Measurements from ENCODE around the gene JOSD1.

Gene JOSD1

DNA sequence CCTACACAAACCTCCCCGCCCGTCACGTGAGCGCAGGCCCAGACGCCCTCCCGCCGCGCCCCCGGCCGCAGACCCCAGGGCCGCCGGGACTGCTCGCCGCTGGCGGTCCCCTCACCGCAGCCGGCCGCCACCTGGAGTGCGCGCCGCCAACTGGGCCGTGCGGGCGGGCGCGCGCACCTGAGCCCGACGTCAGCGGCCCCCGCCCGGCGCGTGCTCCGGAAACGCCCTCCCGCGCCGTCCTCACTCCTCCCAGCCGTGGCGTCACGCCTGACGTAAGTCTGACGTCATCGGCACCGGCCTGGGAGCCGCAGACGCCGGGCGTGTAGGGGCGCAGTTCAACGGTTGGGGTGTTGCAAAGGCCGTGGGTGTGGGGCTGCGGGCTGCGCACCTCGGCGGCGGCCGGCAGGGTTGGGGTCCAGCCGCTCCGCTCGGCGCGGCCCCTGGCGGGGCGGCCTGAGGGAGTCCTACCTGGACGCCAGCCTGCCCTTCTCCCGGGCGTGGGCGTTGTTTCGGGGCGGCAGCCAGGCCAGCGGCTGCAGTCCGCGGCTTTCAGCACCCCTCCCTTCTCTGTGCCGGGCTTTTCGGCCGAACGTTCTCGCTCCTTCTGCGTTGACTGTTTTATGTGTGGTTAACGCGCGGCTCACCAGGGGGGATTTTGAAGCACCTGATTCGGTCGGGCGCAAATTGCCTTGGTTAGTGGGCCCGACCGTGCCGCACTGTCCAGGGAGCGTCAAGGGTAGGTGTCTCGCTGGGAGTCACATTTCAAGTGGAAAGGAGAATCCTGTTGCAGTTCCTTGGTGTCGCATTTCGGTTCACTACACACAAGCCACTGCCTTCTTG is at the start of gene JOSD1:
JOSD1 (minus strand) TSS at position 155 of the 840 bp plus-strand sequence. CDS start 956 bp downstream, outside the sequence.
- peak within 1 kb of the TSS; percentile 83 for H3K27ac ChIP-seq

DNA sequence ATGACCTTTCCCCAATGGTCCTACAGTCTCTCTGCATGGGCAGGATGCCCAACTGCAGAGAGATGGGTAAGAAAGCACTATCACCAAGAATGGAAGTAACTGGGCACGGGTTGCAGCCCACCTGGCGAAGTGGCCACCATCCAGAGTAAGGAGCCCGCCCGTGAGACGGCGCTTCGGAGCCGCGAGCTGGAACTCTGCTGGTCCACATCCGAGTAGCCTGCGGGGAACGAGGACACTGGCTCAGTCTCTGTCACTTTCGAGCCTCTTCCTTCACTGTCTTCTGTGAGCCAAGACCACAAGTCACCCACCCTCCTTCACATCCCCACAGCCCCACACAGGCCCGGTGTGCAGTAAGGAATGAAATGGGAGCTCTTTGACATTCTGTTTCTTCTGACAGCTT is 49.4 kb upstream of the JOSD1 start:
- no peak for TF ChIP-seq ZFX (IDR thresholded peaks at IDR 0.05; ENCODE audit: borderline replicate concordance)
- TF ChIP-seq, protein P1, sequence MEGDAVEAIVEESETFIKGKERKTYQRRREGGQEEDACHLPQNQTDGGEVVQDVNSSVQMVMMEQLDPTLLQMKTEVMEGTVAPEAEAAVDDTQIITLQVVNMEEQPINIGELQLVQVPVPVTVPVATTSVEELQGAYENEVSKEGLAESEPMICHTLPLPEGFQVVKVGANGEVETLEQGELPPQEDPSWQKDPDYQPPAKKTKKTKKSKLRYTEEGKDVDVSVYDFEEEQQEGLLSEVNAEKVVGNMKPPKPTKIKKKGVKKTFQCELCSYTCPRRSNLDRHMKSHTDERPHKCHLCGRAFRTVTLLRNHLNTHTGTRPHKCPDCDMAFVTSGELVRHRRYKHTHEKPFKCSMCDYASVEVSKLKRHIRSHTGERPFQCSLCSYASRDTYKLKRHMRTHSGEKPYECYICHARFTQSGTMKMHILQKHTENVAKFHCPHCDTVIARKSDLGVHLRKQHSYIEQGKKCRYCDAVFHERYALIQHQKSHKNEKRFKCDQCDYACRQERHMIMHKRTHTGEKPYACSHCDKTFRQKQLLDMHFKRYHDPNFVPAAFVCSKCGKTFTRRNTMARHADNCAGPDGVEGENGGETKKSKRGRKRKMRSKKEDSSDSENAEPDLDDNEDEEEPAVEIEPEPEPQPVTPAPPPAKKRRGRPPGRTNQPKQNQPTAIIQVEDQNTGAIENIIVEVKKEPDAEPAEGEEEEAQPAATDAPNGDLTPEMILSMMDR (IDR thresholded peaks at IDR 0.05), result no peak
- H3K27ac ChIP-seq, result no peak overlapping the region

More for the DNA sequence above, at the start of gene JOSD1:
- TF ChIP-seq, protein P1 (IDR thresholded peaks at IDR 0.05), result 0 out of 2 replicates have a peak, but pooled peaks have one; percentile 4
- TF ChIP-seq ZFX (IDR thresholded peaks at IDR 0.05; ENCODE audit: borderline replicate concordance), result no peak

DNA sequence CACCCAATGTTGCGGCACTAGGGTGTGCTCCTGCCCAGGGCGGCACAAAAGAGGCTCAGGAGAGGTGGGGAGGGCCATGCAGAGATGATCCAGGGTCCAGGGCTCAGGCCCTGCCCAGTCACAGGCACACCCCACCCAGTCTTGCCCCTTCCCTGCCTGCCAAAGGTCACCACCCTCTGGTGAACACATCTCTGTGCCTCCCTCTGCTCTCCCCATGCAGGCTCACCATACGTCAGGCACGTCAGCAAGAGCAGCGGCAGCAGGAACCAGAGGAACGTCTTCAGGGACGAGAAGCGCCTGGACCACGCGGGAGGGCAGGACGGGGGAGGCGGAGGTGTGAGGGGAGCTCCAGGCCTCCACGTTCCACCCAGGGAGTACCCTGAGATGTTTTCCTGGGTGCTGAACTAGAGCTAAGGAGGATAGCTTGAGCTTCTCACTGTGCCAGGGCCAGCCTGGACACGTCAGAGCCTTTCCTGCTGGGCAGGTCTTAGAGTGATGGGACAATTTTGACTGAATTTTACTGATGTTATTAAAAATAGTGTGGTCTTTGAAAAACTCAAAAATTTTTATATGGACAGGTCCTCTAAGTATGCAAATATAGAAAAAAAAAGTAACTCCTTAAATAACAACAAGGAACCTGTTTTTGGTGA is 47.9 kb upstream of the JOSD1 start:
- no peak overlapping the region for H3K27ac ChIP-seq
- TF ChIP-seq, protein P1 (IDR thresholded peaks at IDR 0.05), result no peak
- no peak for TF ChIP-seq ZFX (IDR thresholded peaks at IDR 0.05; ENCODE audit: borderline replicate concordance)

DNA sequence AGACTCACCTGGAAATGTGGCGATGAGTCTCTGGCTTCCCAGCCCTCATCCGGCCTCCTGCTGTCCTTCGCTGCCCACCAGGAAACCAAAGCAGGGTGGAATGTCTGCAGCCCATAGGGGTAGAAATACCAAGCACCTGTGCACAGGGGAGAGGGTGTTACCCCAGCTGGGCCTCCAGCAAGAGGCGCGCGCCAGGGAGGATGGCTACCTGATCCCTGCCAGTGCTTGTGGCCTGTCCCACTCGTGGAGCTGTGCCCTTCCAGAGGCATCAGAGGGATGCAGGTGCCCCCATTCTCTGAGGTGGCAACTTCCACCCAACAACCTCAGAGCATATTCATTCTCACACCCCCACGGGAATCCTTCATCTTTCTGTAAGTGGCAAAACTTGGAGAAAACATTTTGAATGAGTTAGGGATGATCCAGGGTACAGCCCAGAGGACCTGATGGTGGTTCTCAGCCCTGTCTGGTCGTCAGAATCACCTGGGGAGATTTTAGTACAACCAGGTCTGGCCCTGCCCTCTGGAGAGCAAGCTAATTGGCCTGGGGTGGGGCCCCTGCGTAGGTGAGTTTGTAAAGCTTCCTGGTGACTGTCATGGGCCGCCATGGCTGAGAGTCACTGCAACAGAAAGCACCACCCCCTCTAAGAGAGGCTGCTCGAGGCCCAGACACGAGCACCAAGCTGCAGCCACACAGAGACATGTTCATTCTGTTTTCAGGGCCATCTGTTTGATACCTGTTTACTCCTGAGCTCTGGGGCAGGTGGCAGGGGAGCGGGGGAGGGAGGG is 45.1 kb upstream of the JOSD1 start:
- TF ChIP-seq, protein P1 (IDR thresholded peaks at IDR 0.05), result no peak
- TF ChIP-seq ZFX (IDR thresholded peaks at IDR 0.05; ENCODE audit: borderline replicate concordance), result no peak

DNA sequence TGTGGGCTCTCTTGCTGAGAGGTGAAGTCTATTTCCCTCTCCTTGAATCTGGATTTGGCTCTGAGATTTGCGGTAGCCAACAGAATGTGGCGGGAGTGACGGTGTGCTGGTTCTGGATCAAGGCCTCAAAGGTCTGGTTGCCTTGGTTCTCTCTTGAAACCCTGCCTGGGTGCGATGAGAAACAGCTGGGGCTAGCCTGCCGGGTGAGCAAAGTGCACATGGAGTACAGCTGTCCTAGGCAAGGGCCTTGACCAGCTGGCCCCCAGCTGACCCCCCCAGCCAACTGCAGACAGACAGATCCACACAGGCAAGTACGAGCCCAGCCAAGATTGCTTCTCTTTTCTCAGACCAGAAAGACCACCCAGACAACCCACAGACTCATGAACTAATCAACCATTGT is 44.2 kb upstream of the JOSD1 start:
- no peak for TF ChIP-seq ZFX (IDR thresholded peaks at IDR 0.05; ENCODE audit: borderline replicate concordance)
- TF ChIP-seq, protein P1 (IDR thresholded peaks at IDR 0.05), result no peak
- no peak overlapping the region for H3K27ac ChIP-seq

More for the DNA sequence above, 45.1 kb upstream of the JOSD1 start:
- no peak overlapping the region for H3K27ac ChIP-seq

DNA sequence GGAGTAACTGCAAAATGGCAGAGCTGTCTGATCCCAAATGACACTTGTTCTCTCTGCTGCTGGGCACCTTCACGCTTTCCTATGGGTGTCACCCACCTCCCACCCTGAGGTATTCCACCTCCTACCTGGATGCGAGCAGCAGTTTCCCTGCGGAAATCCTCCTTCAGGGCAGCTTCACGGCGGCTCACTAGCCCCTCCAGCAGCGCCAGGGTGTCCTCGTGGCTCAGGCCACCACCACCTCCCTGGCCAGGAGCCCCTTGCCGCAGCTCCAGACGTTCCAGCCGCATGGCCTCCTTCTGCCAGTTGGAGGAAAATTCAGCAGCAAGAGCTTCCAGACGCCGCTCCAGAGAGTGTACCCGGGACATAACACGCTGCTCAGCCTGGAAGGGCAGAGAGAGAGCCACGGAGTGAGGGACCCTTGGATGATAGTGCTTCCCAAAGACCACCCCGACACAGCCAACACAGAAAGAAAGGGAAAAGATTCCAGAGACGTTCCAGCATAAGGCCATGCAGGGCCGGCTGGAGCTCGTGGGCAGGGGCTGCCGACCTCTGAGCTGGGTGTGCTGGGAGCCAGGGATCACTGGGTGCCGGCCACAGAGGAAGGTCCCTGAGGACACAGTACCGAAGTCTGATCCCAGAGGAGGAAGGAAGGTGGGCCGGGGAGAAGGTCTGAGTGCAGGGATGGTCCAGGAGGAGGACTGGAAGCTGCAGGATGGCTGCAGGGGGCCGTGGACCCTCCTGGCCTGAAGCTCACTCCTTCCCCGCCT is 41.6 kb upstream of the JOSD1 start:
- H3K27ac ChIP-seq, result no peak overlapping the region
- TF ChIP-seq, protein P1 (IDR thresholded peaks at IDR 0.05), result no peak
- no peak for TF ChIP-seq ZFX (IDR thresholded peaks at IDR 0.05; ENCODE audit: borderline replicate concordance)

Measured in 22Rv1 (cell line).